Central memory CD8-positive, alpha-beta T cell (primary cell): Measurements from ENCODE around the gene LRWD1.

Experiments used
- ATAC-seq: fragments of 150-1000 bp; cut with Tn5 transposase; replicated peaks from 2 replicates; pipeline ENCODE4 v1.10.0; 2022; ENCODE audit warnings: mild to moderate bottlenecking, moderate FRiP score, moderate number of reproducible peaks; ENCODE audit not compliant: poor library complexity, severe bottlenecking; ENCODE audit errors: extremely low read depth
- DNase-seq, 2 donors: peaks; one replicate each; pipeline ENCODE4 v3.0.0; 2021; ENCODE audit warnings: low spot score in 2 of 2
- H3K27ac Mint-ChIP-seq: one replicate; pipeline ENCODE4 v1.8.0; 2022; ENCODE audit warnings: low read depth, mild to moderate bottlenecking, moderate library complexity, mixed read lengths
- H3K27me3 Mint-ChIP-seq: one replicate; pipeline ENCODE4 v1.8.0; 2022; ENCODE audit warnings: mixed read lengths
- H3K36me3 Mint-ChIP-seq: one replicate; pipeline ENCODE4 v1.8.0; 2022; ENCODE audit warnings: mild to moderate bottlenecking, moderate library complexity, mixed read lengths; ENCODE audit not compliant: insufficient read depth
- H3K4me1 Mint-ChIP-seq: one replicate; pipeline ENCODE4 v1.8.0; 2022; ENCODE audit warnings: mixed read lengths
- H3K4me3 Mint-ChIP-seq: one replicate; pipeline ENCODE4 v1.8.0; 2022; ENCODE audit warnings: mild to moderate bottlenecking, moderate library complexity, mixed read lengths
- H3K9me3 Mint-ChIP-seq: one replicate; pipeline ENCODE4 v1.8.0; 2022; ENCODE audit warnings: mixed read lengths

The LRWD1 gene

DNA sequence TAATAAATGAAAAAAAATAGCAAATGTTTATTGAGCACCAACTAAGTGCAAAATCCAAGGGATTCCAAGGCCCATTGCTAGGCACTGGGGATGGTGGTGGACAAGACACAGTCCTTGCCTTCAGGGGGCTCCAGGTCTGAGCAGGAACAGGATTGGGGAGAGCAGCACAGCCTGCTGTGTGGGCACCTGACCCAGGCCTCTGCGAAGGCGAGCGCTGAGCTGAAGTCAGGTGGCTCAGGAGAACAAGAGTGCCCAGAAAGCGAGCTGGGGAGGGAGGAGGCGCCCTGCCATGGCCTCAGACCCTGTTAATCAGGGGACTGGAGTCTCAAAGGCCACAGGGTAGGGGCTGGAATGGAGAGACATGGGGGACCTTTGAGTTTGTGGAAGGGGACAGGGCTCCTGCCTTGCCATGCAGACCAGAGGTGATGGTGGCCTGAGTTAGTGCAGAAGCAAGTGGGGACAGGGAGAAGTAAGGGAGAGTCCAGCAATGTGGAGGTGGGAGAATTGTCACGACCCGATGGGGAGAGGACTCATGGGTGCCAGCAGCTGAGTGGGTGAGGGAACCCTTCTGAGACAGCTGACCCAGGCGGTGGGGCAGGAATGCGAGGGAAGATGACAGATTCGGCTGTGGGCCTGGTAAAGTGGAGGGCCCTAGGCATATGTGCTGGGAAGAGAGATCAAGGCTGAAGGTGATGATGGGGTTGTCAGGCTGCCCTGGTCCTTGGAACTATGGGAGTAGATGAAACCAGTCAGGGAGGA is 35.5 kb upstream of the LRWD1 start:
- peaks cover 62% of the 10 kb centered on the region for H3K4me1 Mint-ChIP-seq
- H3K9me3 Mint-ChIP-seq: no peaks in the 10 kb centered on the region
- peak overlapping the region; percentile 43 for H3K4me3 Mint-ChIP-seq
- DNase-seq (no peak), ATAC-seq (no peak)
- peak overlapping the region; percentile 92 for H3K27ac Mint-ChIP-seq
- no peaks in the 10 kb centered on the region for H3K27me3 Mint-ChIP-seq
- H3K36me3 Mint-ChIP-seq: peaks cover 43% of the 10 kb centered on the region

- ATAC-seq (peak; percentile 75), DNase-seq (peak; percentile 35 to 69)
- Mint-ChIP-seq H3K36me3 (peaks cover 32% of the 10 kb centered on the region), H3K4me1 (peaks cover 51% of the 10 kb centered on the region), H3K27me3 (no peaks in the 10 kb centered on the region), H3K9me3 (no peaks in the 10 kb centered on the region), H3K27ac (peak overlapping the region; percentile 92), H3K4me3 (peak overlapping the region; percentile 80)
Measured at GRCh38 chr7:102431617-102432298, 33.0 kb upstream of the LRWD1 start.

DNA sequence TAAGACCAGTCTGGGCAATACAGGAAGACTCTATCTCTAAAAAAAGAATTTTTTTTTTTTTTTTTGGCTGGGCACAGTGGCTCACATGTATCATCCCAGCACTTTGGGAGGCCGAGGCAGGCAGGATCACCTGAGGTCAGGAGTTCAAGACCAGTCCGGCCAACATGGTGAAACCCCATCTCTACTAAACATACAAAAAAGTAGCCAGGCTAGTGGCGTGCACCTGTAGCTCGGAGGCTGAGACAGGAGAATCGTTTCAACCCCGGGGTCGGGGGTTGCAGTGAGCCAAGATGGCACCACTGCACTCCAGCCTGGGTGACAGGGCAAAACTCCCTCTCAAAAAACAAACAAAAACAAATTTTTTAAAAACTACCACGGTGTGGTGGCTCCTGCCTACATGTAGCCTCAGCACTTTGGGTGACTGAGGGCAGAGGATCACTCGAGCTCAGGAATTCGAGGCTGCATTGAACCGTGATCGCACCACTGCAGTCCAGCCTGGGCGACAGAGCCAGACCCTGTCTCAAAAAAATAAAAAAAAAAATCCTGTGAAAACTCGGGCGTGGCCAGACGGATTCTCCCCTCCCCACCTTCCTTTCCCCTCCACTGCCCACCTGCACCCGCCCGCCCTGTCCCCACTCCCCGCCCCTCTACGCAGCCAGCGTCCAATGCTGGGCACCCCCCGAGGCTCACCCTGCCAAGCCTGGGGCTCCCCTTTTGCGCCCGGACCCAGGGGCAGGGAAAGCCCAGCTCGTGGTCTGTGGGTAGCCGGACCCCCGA is 32.2 kb upstream of the LRWD1 start:
- Mint-ChIP-seq H3K36me3 (peaks cover 33% of the 10 kb centered on the region), H3K27ac (peak overlapping the region; percentile 92)
- peak; percentile 7 for ATAC-seq

GRCh38 chr7:102433219-102434038 is 31.4 kb upstream of the LRWD1 start, which contains the start of gene ORAI2:
Gene ORAI2 (plus strand): TSS chr7:102433575. CDS start chr7:102438957, 5,382 bp downstream.
- DNase-seq (peak; percentile 62 to 74), ATAC-seq (peak; percentile 64)
- H3K36me3 Mint-ChIP-seq: peaks cover 33% of the 10 kb centered on the region
- no peaks in the 10 kb centered on the region for H3K9me3 Mint-ChIP-seq
- H3K27me3 Mint-ChIP-seq: no peaks in the 10 kb centered on the region
- peaks cover 46% of the 10 kb centered on the region for H3K4me1 Mint-ChIP-seq
- H3K4me3 Mint-ChIP-seq: peak within 1 kb of the TSS; percentile 80
- peak within 1 kb of the TSS; percentile 92 for H3K27ac Mint-ChIP-seq

More for the DNA sequence above, 32.2 kb upstream of the LRWD1 start:
- Mint-ChIP-seq H3K4me3 (peak overlapping the region; percentile 80), H3K9me3 (no peaks in the 10 kb centered on the region), H3K4me1 (peaks cover 46% of the 10 kb centered on the region), H3K27me3 (no peaks in the 10 kb centered on the region)
- no peak for DNase-seq

GRCh38 chr7:102434039-102434486 is 30.7 kb upstream of the LRWD1 start:
- Mint-ChIP-seq H3K36me3 (peaks cover 32% of the 10 kb centered on the region), H3K9me3 (no peaks in the 10 kb centered on the region), H3K4me3 (peak overlapping the region; percentile 80), H3K27me3 (no peaks in the 10 kb centered on the region), H3K27ac (peak overlapping the region; percentile 81), H3K4me1 (peaks cover 44% of the 10 kb centered on the region)
- no peak for ATAC-seq
- no peak for DNase-seq

DNA sequence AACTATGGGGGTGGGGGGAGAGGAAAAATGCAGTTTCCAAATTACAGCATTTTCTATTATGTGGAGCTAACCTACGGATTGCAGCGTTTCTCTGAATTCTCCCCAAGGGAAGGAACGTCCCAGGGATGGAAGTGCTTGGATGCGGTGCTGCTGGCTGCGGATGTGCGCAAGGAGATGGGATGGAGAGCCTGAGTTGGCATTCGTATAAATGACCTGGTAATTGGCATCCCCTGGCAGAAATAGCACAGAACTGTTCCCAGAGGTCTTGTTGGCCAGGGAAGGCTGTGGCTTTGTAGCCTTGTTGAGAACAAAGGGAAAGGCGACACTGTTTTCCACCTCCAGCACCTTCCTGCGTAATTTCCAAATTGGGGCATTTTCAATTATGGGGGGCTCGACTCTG is 28.7 kb upstream of the LRWD1 start:
- peak overlapping the region; percentile 50 for H3K4me3 Mint-ChIP-seq
- peaks cover 29% of the 10 kb centered on the region for H3K36me3 Mint-ChIP-seq
- DNase-seq: no peak
- H3K9me3 Mint-ChIP-seq: no peaks in the 10 kb centered on the region
- ATAC-seq: no peak
- H3K27me3 Mint-ChIP-seq: no peaks in the 10 kb centered on the region
- H3K27ac Mint-ChIP-seq: no peak overlapping the region
- H3K4me1 Mint-ChIP-seq: peaks cover 26% of the 10 kb centered on the region

- Mint-ChIP-seq H3K4me1 (peaks cover 7% of the 10 kb centered on the region), H3K9me3 (no peaks in the 10 kb centered on the region), H3K36me3 (peaks cover 24% of the 10 kb centered on the region), H3K27me3 (no peaks in the 10 kb centered on the region), H3K27ac (no peak overlapping the region), H3K4me3 (no peak overlapping the region)
- no peak for DNase-seq
- no peak for ATAC-seq
Measured at GRCh38 chr7:102439963-102440795, 24.6 kb upstream of the LRWD1 start.

GRCh38 chr7:102444961-102445673 is 19.7 kb upstream of the LRWD1 start:
- Mint-ChIP-seq H3K9me3 (no peaks in the 10 kb centered on the region), H3K4me1 (no peaks in the 10 kb centered on the region), H3K27ac (peak overlapping the region; percentile 41), H3K27me3 (no peaks in the 10 kb centered on the region), H3K36me3 (peaks cover 22% of the 10 kb centered on the region), H3K4me3 (no peak overlapping the region)
- no peak for DNase-seq
- no peak for ATAC-seq

- Mint-ChIP-seq H3K27me3 (no peaks in the 10 kb centered on the region), H3K4me1 (no peaks in the 10 kb centered on the region), H3K4me3 (no peak overlapping the region), H3K36me3 (peaks cover 22% of the 10 kb centered on the region), H3K9me3 (no peaks in the 10 kb centered on the region), H3K27ac (no peak overlapping the region)
- ATAC-seq: no peak
- DNase-seq: no peak
Measured at GRCh38 chr7:102445674-102446071, 19.1 kb upstream of the LRWD1 start.

- H3K27me3 Mint-ChIP-seq: no peaks in the 10 kb centered on the region
- no peak overlapping the region for H3K4me3 Mint-ChIP-seq
- H3K36me3 Mint-ChIP-seq: peaks cover 18% of the 10 kb centered on the region
- H3K4me1 Mint-ChIP-seq: no peaks in the 10 kb centered on the region
- H3K9me3 Mint-ChIP-seq: no peaks in the 10 kb centered on the region
- DNase-seq (no peak), ATAC-seq (no peak)
- H3K27ac Mint-ChIP-seq: peak overlapping the region; percentile 62
Measured at GRCh38 chr7:102446387-102447156, 18.2 kb upstream of the LRWD1 start.
